Measurements from ENCODE around the gene PPM1A.

Gene PPM1A

GRCh38 chr14:60240139-60240856, 8.7 kb upstream of the PPM1A start:
- no peaks in the 10 kb centered on the region for H3K27me3 ChIP-seq (replicated peaks; ENCODE audit: control insufficient read depth, insufficient read depth, low read length)
- H3K36me3 ChIP-seq (ENCODE audit: control insufficient read depth, insufficient read depth, low read length): no peaks in the 10 kb centered on the region
- no peak overlapping the region for H3K4me3 ChIP-seq (replicated peaks; ENCODE audit: low read depth, low read length)
- no peak for DNase-seq (ENCODE audit: extremely low read depth, insufficient read length)
- no peak for TF ChIP-seq CTCF (IDR thresholded peaks at IDR 0.05; ENCODE audit: insufficient read depth, low read length, poor library complexity, severe bottlenecking)

GRCh38 chr14:60241091-60241490, 7.9 kb upstream of the PPM1A start:
- no peak for DNase-seq (ENCODE audit: extremely low read depth, insufficient read length)
- Histone ChIP-seq H3K36me3 (ENCODE audit: control insufficient read depth, insufficient read depth, low read length) (no peaks in the 10 kb centered on the region), H3K4me3 (replicated peaks; ENCODE audit: low read depth, low read length) (no peak overlapping the region), H3K27me3 (replicated peaks; ENCODE audit: control insufficient read depth, insufficient read depth, low read length) (no peaks in the 10 kb centered on the region)
- TF ChIP-seq CTCF (IDR thresholded peaks at IDR 0.05; ENCODE audit: insufficient read depth, low read length, poor library complexity, severe bottlenecking): no peak

GRCh38 chr14:60242429-60242828, 6.6 kb upstream of the PPM1A start:
- Histone ChIP-seq H3K4me3 (replicated peaks; ENCODE audit: low read depth, low read length) (no peak overlapping the region), H3K27me3 (replicated peaks; ENCODE audit: control insufficient read depth, insufficient read depth, low read length) (no peaks in the 10 kb centered on the region), H3K36me3 (ENCODE audit: control insufficient read depth, insufficient read depth, low read length) (no peaks in the 10 kb centered on the region)
- DNase-seq (ENCODE audit: extremely low read depth, insufficient read length): no peak
- no peak for TF ChIP-seq CTCF (IDR thresholded peaks at IDR 0.05; ENCODE audit: insufficient read depth, low read length, poor library complexity, severe bottlenecking)

GRCh38 chr14:60245380-60246177, 3.4 kb upstream of the PPM1A start:
- H3K36me3 ChIP-seq (ENCODE audit: control insufficient read depth, insufficient read depth, low read length): no peaks in the 10 kb centered on the region
- no peak for TF ChIP-seq CTCF (IDR thresholded peaks at IDR 0.05; ENCODE audit: insufficient read depth, low read length, poor library complexity, severe bottlenecking)
- no peak overlapping the region for H3K4me3 ChIP-seq (replicated peaks; ENCODE audit: low read depth, low read length)
- DNase-seq (ENCODE audit: extremely low read depth, insufficient read length): peak; percentile 15
- H3K27me3 ChIP-seq (replicated peaks; ENCODE audit: control insufficient read depth, insufficient read depth, low read length): no peaks in the 10 kb centered on the region

- H3K36me3 ChIP-seq (ENCODE audit: control insufficient read depth, insufficient read depth, low read length): no peaks in the 10 kb centered on the region
- peak overlapping the region; percentile 76 for H3K4me3 ChIP-seq (replicated peaks; ENCODE audit: low read depth, low read length)
- DNase-seq (ENCODE audit: extremely low read depth, insufficient read length): peak; percentile 61
- TF ChIP-seq CTCF (IDR thresholded peaks at IDR 0.05; ENCODE audit: insufficient read depth, low read length, poor library complexity, severe bottlenecking): no peak
- no peaks in the 10 kb centered on the region for H3K27me3 ChIP-seq (replicated peaks; ENCODE audit: control insufficient read depth, insufficient read depth, low read length)
Measured at GRCh38 chr14:60247994-60248696, 876 bp upstream of the PPM1A start.

All from GM06990 (cell line).